ENCODE data around the gene SLAMF8.

SLAMF8 gene

GRCh38 chr1:159877695-159878444, 51.2 kb downstream of the SLAMF8 start:
- no peak for DNase-seq

DNA sequence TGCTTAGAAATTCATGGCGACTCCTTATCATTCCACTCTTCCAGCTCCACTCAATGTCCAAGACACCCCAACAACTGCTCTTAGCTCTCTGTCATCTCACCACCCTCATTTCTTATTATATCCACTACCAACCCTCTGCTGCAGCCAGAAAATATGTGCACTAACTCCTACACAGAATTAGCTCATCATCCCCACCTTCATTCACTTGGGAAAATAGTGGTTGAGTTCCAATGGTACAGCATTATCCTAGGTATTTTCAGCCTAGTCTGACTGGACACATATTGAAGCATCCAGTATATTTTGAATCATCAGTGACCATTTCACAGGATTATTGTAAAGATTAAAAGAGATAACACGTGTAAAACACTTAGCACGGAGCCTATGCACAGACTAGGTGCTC, 52.5 kb downstream of the SLAMF8 start:
- DNase-seq, result no peak

DNA sequence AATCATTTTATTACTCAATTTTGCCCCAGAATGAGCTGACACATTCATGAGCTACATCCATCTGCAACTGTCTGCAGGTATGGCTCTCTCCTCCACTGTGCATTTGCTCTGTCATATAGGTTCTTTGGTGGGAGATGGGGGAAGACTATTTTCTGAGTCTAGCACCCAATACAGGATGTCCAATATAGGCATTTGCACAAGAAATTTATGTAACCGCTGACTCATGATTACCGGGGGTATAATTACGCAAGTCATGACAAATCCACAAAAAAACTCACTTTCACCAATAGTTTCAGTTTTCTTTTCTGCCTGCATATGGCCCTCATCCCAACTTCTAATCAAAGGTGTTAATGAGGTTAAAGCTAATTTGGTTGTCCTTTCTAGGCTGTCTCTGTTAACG, 53.3 kb downstream of the SLAMF8 start:
- DNase-seq, result no peak

DNA sequence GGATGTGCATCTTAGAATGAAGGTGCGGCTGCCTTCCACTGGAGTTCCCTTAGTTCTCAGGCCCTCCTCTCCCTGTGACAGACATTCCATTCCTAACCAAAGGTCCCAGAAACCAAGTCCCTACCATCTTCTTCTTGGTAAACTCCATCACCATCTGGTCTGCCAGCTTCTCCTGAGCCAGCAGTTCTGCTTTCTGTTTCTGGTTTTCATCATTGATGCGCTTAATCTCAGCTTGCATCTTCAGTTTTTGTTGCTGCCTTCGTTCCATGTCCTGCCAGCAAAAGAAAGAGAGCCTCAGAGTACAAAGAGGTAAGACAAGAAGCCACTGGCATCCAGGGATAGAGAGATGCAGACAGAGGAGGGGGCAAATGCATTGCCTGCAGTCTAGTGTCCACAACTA, 53.8 kb downstream of the SLAMF8 start:
- DNase-seq, result no peak

- DNase-seq, result peak; percentile 79
Measured at GRCh38 chr1:159881622-159882526, 55.2 kb downstream of the SLAMF8 start.

GRCh38 chr1:159882527-159882862, 55.8 kb downstream of the SLAMF8 start:
- no peak for DNase-seq

GRCh38 chr1:159883134-159883533, 56.5 kb downstream of the SLAMF8 start:
- DNase-seq, result no peak

- DNase-seq, result no peak
Measured at GRCh38 chr1:159884296-159884695, 57.6 kb downstream of the SLAMF8 start.

All from NCI-H1048 (cell line).